GM18858 (cell line): Measurements from ENCODE around the gene IL4.
"Not testable (repeated sequence)": the region's sequence is repeated elsewhere in the genome, so short reads cannot be mapped to it uniquely, and the experiment has no call there.

ENCODE experiments used
- ATAC-seq: cut with Tn5 transposase; IDR thresholded peaks from one replicate; pipeline ENCODE4 v1.9.1; 2021; ENCODE audit not compliant: unreplicated experiment

IL4 gene

DNA sequence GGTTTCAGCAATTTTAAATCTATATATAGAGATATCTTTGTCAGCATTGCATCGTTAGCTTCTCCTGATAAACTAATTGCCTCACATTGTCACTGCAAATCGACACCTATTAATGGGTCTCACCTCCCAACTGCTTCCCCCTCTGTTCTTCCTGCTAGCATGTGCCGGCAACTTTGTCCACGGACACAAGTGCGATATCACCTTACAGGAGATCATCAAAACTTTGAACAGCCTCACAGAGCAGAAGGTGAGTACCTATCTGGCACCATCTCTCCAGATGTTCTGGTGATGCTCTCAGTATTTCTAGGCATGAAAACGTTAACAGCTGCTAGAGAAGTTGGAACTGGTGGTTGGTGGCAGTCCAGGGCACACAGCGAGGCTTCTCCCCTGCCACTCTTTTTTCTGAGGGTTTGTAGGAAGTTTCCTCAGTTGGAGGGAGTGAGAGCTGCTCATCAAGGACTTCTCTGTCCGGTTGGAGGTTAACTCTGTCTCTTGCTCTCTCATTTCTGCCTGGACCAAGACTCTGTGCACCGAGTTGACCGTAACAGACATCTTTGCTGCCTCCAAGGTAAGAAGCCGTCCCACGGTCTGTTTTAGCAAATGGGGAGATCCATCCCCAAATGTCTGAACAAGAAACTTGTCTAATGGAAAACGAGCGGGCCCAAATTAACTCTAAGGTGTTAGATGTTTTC is at the start of gene IL4:
Gene IL4 (plus strand): TSS at position 51 of the 692 bp plus-strand sequence. CDS start 62 bp downstream, at position 113.
- ATAC-seq, result no peak

DNA sequence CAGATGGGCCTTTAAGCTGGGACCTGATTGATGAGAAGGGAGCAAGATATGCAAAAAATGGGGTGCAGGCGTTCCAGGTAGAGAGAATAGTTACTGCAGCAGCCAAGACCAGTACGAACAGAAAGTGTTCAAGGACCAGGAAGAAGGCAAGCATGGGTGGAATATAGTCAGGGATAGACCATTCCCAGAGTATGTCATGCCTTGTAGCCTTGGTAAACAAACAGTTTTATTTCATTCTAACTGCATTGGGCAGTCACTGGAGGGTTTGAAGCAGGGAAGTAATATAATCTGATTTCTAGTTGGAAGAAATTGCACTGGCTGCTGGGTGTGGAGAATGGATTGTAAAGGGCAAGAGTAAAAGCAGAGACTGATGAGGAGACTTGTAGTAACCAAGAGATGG is 46.3 kb upstream of the IL4 start:
- no peak for ATAC-seq

DNA sequence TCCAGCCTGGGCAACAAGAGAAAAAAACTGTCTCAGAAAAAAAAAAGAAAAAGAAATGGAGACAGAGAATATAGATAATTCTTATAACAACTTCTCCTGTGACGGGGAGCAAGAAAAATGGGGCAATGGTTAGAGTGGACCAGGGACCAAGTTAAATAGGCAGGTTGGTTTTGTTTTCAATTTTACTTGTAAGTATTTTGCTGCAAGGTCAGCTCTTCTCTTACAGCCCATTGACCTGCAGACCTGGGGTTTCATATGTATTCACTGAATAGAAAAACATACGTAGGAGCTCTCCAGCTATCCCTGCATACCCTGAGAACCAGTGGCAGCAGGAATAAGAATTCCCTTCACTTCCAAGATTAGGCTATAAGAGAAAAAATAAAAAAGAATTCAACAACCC is 45.0 kb upstream of the IL4 start:
- ATAC-seq, result no peak

- peak; percentile 66 for ATAC-seq
Measured at GRCh38 chr5:132629230-132629944, 44.4 kb upstream of the IL4 start.

DNA sequence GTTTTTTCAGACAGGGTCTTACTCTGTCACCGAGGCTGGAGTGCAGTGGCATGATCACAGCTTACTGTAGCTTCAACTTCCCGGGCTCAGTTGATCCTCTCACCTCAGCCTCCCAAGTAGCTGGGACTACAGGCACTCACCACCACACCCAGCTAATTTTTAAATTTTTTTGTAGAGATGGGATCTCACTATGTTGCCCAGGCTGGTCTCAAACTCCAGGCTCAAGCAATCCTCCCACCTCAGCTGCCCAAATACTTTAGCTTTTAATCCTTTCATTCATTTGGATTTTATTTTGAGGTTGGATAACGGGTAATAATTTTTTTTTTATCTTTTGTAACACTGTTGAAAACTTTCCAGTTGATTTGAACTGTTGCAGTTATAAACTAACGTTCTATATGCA is 40.2 kb upstream of the IL4 start:
- not testable (repeated sequence) for ATAC-seq

DNA sequence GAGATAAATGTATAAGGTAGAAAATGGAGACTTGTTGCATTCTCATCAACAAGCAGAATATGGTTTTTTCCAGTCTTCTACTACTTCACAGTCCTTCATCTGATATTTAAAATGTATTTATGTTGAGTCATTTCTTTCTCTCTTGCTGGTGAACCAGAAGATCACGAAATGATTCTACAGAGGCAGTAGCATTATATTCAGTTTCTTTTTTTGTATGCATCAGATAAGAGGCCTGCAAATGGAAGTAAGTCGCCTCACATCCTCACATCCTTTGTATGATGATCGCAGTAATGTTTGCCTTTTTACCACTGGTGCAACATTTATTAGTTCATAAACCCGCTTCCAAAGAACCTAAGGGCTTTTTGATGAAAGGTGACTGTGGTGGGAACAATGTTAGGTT is 37.9 kb upstream of the IL4 start:
- no peak for ATAC-seq

DNA sequence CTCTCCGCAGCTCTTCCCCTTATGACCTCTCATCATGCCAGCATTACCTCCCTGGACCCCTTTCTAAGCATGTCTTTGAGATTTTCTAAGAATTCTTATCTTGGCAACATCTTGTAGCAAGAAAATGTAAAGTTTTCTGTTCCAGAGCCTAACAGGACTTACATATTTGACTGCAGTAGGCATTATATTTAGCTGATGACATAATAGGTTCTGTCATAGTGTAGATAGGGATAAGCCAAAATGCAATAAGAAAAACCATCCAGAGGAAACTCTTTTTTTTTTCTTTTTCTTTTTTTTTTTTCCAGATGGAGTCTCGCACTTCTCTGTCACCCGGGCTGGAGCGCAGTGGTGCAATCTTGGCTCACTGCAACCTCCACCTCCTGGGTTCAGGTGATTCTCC is 36.5 kb upstream of the IL4 start:
- no peak for ATAC-seq

- ATAC-seq, result peak; percentile 52
Measured at GRCh38 chr5:132639706-132640130, 34.1 kb upstream of the IL4 start.

DNA sequence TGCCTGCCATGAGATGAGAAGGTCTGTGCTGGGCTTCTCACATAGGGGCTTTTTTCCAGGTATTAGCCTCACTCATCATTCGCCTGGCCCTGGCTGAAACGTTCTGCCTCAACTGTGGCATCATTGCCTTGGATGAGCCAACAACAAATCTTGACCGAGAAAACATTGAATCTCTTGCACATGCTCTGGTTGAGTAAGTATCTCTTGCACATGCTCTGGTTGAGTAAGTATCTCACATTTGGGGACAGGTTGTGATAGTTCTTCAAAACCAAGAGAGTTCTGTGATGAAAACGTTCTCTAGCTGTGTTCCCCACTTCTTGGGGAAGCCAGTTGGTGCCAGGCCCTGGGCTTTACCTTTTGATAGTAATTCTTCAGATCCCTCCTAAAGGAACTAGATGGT is 33.2 kb upstream of the IL4 start:
- ATAC-seq, result peak; percentile 28

DNA sequence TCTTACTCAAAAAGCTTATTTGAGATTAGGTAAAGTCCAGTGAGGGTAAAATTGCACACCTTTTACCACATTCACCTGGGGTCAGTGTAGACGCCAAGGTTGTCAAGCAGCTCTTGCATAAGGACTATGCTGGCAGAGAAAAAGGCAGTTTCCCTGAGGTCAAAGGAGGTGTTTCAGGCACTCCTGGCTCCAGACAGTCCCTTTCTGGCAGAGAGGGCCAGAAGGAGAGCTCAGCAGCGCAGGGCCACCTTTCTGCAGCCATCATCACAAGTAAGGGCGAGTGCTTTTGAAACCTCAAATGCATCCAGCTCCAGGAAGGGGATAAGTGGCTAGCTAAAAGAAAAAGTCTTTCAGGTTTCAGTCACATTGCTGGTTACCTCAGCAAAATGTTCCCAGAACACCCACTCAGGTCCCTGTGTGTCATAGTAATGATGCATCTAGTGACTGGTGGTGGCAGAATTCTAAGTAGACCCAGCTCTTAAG is 32.5 kb upstream of the IL4 start:
- ATAC-seq, result peak; percentile 40

GRCh38 chr5:132641841-132642240 is 31.9 kb upstream of the IL4 start:
- ATAC-seq, result no peak

DNA sequence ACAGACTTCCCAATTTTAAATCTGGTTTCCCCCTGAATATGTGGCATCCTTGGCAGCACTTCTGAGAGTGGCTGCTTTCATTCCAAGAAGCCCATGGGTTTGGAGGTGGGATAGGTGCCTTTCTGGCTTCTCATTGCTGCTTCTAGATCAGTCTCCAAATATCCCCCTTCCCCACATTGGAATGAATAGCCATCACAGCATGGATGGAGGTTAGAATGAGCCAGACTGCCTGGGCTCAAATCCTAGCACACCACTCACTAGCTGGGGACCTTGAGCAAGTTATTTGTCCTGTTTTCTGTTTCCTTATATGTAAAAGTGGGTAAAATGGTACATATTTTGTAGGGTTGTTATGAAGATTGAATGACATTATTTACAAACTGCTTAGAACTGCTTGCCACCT is 29.6 kb upstream of the IL4 start:
- ATAC-seq, result no peak

- ATAC-seq, result no peak
Measured at GRCh38 chr5:132646583-132647266, 27.1 kb upstream of the IL4 start.

- no peak for ATAC-seq
Measured at GRCh38 chr5:132647473-132647872, 26.3 kb upstream of the IL4 start.

DNA sequence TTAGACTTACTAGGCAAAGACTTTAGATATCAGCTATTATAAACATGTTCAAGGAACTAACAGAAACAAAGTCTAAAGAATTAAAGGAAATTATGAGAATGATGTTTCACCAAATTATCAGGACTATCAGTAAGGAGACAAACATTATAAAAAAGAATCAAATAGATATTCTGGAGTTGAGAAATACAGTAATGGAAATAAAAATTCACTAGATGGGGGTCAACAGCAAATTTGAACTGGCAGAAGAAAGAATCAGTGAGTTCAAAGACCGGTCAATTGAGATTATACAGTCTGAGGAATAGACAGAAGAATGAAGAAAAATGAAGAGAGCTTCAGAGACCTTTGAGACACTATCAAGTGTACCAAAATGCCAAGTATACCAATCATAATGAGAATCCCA is 25.4 kb upstream of the IL4 start:
- no peak for ATAC-seq

DNA sequence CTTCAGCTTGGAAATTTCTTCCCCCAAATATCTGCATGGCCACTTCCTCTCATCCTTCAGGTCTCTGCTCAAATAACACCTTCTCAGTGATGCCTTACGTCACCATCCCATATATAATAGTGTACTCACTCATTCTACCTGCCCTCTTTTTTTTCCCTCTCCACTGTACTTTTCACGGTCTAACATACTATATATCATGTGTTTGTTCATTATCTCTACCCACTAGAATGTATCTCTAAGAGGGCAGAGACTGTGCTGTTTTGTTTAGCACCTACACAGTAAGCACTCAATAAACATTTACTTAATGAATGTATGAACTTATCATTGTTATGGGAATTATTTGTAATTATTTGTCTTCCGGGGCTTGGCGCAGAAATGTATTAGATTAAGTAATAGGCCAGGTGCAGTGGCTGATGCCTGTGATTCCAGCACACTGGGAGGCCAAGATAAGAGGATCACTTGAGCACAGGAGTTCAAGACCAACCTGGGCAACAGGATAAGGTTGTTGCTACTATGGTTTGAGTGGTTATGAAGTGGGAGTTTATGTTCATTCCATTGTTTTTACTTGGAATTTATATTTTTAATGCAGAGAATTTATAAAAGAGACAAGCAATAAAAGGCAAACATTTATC is 21.8 kb upstream of the IL4 start:
- no peak for ATAC-seq

DNA sequence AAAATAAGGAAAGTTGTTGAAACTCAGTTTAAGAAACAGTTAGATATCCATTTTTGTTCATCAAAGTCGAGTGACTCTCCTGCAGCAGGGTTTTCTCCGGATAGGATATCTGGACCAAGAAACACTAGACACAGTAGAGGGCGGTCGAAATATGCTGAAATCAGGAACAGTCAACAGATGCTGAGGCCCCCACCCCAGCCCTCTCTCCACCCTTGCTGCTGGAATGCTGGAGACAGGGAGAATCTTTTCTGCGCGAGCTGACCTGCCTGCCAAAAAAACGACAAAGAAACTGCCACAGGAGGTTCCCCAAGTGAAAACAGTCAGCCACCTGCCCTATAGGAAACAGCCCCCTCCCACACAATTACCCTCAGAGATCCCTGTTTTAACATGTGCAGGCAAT is 20.1 kb upstream of the IL4 start:
- no peak for ATAC-seq

DNA sequence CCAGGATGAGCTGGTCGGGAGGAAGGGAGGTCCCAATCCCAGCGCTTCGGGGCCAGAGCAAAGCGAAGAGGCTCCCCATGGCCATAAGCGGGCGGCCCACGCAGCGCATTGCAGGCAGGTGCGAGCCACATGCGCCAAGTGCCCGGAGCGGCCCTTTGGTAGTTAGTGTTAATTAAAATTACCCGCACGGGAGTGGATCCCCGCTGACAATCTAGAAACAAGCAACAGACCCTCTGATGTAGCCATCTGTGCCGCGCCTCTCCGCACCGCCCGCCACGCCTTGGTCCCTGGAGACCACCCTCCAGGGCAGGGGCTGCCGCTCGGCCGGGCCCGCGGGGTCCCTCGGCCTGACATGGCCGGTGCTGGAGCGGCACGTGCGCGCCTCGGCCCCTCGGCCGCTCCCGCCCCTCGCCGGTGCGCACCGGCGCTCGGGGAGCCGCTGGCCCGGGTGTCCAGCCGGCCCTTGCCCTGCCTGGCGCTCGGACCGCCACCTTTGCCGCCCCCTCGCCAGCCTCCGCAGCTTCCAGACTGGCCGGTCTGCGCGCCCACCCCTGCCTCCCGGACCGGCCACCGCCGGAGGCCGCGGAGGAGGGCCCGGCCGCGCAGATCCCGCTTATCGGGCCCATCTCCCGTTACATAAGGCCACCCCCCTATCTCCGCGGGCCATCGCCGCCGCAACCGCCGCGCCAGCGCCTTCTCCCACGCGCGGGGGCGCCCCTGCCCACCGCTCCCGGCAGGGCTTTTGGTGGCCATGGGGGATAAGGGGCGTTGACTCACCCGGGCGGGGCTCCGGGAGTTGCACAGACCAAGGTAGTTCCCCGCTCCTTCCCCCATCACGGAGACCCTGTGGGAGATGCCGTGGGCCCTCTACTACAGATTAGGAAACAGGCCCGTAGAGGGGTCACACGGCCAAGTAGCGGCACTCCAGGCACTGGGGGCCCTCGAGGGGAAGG is 17.7 kb upstream of the IL4 start:
- ATAC-seq, result no peak

DNA sequence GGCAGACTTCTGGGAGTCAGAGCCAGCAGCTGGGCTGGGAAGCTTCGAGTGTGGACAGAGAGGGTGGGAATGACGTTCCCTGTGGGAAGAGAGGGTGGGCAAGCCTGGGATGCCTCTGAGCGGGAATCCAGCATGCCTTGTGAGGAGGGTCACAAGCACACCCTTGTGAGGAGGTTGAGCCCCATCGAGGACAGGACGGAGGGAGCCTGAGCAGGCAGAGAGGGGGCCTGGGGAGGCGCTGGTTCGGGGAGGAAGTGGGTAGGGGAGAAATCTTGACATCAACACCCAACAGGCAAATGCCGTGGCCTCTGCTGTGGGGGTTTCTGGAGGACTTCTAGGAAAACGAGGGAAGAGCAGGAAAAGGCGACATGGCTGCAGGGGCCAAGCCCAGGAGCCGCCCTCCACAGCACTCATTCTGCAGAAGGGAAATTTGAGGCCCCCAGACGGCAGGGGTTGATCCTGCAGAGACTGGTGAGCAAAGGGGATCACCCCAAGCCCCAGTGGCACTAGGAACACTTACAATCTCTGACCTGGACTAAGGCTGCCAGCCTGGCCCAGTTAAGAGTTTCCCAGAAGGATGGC is 16.9 kb upstream of the IL4 start:
- no peak for ATAC-seq
